NCI-H2081 treated with DMSO at 0.1 percent for 48 hours (cell line): ENCODE data around the gene CDK5R2.

ENCODE experiments used
- DNase-seq: peaks from one replicate; lab custom pipeline; 2025; lab: John Stamatoyannopoulos, UW

The CDK5R2 gene

DNA sequence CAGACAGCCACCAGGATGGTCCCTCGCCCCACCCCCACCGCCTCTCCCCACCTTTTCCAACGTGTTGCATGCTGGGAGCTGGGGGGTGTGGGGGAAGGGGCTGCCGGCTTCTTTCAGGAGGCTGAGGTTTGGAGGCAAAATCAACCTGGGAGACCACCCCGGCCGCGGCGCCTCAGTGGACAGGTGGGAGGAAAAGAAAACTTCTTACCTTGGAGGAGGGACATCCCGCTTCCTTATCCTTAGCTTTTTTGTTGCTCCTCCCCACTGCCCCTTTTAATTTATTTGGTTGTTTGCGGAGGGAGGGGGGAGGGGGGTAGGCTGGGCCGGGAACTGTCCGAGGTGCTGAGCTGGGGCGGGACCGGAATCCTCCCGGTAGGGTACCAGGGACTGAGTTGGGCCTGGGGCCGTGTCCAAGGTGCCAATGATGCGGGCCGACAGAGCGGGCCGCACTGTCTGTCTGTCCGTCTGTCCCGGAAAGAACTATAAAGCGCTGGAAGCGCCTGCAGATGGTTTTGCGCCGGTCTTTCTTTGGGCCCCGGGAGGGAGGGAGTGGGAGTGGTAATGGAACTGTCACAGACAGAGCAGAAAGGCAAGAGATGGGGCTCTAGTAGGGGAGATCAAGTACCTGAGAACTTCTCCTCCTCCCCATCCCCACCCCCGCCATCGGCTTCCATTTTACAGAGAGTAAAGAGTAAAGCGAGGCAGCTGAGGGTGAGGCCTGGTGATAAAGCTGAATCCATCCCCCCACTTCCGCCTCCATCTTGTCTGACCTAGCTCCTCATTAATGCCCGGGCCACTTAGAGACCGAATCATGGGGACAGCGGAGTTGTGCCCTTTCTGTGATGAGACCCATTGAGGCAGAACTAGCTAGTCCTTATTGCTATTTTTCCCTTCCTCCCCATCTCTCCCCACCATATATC, 2.4 kb downstream of the CDK5R2 start:
- no peak for DNase-seq

- DNase-seq, result peak; percentile 91
Observed at GRCh38 chr2:218962859-218963492, 3.5 kb downstream of the CDK5R2 start.

GRCh38 chr2:218963601-218964000, 4.1 kb downstream of the CDK5R2 start:
- no peak for DNase-seq

DNA sequence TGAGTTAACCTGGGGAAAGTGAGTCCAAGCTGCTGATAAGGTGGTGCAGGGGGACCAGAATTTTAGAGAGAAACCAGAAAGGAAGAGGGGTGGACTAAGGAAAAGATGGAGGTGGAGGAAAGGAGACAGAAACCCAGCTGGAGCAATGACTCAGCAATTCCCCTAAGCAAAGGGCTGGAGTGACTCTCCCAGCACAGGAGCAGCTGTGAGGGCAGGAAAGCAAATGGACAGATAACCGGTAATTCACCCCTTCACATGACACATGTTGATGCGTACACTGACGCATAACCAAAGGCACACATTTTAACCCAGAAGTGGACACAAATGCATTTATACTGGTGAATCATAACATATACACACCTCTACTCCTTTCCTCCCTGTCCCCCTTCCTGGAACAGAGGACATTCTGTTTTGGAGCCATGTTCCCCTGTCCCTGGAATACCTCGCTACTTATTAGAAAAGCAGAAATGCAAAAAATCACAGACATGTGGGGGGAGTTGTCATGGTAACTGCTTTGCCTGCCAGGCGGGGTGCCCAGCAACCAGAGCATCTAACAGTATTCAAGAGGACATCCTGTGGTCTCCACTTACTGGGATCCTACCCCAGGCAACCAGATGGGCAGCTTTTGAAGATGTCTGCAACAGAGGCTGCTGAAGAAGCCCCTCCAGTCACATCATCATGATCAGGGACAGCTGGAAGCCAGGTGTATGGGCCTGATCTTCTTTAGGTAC, 4.7 kb downstream of the CDK5R2 start:
- DNase-seq, result no peak

- no peak for DNase-seq
Observed at GRCh38 chr2:218970894-218971293, 11.4 kb downstream of the CDK5R2 start.

DNA sequence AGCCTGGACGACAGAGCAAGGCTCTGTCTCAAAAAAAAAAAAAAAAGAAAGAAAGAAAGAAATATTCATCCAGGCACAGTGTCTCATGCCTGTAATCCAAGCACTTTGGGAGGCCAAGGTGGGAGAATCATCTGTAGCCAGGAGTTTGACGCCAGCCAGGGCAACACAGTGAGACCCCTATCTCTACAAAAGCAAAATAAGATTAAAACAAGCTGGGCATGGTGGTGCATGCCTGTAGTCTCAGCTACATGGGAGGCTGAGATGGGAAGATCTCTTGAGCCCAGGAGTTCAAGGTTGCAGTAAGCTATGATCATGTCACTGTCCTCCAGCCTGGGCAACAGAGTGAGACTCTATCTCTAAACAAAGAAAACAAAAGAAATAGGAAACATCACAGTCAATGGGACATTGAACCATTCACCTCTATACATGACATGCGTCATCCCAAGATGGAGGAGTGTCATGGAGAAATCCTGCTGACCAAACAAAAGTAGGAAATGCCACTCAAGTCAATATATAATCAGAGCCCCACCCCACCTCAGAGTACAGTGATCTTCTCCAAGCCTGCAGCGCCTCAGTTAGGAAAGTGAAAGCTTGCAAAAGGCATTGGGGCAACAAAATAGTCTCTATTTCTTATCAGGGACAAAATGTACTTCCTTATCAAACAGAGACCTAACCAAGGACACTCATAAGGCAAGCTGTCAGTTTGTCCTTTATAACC, 15.8 kb downstream of the CDK5R2 start:
- no peak for DNase-seq

DNA sequence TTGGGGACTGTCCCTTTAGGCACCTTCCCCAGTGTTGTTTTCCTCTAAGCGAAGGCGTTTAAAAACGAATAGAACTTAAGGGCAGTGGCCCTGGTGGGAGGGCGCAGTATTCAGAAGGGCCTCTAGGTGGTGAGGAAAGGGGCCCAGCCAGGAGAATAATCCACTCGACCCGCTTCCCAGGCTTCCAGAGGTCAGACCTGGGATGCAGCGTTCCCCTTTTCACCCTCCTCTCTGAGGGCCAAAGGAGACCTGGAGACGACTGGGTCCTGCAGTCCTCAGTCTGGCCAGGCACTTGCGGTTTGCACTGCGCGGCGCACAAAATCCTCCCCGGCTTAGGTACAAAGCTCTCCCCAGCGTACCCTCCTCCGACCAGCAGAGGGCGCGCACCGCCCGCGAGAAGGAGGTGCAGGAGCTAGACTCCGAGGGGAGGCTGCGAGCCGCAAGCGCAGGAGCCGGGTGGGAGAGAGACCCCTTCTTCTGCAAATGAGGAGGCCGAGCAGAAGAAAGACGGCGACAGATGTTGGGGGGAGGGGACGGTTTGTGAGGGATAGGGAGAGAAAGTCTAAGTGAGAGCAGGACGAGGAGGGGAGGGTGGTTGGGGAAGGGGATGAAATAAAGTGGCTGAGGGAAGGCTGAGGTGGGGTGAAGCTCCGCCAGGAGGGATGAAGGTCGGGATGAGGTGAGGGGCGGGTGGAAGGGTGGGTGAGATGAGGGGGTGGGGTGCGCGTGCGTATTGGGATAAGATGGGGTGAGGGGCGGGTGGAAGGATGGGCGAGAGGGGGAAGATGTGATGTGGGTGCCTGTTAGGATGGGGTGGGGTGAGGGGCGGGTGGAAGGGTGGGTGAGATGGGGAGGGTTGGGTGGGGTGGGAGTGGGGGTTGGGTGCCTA, 20.6 kb downstream of the CDK5R2 start:
- DNase-seq, result peak; percentile 47

GRCh38 chr2:218980735-218981389, 21.4 kb downstream of the CDK5R2 start:
- no peak for DNase-seq

DNA sequence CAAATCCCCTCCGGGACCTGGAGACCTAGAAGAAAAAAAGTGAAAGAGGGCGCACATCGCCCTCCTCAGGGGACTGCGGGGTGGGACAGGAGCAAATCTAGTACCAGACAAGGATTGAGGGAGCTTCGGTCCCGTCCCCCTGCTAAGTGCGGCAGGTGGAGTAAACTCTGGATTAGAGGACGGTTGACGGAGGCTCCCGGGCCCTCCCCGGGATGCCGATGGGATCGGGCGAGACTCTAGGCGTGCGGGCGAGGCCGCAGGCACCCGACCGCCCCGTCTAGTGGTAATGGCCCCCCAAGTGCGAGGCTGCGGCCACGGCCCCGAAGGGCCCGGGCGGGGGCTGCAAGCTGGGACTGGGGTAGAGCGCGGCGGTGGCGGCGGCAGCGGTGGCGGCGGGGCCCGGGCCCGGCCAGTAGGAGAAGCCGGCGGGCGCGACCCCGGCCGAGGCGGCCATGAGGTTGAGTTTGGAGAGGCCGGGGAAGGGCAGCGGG, 22.0 kb downstream of the CDK5R2 start:
- no peak for DNase-seq

DNA sequence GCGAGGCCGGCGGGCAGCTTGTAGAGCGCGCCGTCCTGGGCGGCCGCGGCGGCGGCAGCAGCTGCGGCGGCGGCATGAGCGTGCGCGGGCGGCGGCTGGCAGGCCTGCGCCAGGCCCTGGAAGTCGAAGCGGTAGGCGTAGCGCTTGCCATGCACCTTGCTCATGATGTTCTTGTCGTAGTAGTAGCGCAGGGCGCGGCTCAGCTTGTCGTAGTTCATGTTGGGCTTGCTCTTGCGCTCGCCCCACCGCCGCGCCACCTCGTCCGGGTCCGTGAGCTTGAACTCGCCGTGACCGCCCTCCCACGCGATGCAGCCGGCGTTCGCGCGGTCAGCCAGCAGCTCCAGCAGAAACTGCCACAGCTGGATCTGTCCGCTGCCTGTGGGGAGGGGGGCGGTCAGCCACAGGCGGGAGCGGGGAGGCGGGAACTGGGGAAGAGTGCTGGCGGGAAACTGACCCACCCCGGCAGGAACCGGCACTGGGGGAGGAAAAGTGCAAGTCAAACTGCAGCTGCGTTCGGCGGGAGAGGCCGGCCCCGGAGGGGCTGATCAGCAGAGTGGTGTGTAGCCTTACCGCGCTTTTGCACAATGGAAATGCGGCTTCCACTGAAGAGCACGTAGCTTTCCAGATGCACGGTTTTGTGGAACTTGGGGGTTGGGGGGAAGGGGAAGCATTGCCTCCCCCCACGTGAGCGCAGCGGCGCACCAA, 22.6 kb downstream of the CDK5R2 start:
- no peak for DNase-seq

- no peak for DNase-seq
Observed at GRCh38 chr2:218982586-218983262, 23.3 kb downstream of the CDK5R2 start.

GRCh38 chr2:218983263-218983933, 23.9 kb downstream of the CDK5R2 start:
- no peak for DNase-seq

DNA sequence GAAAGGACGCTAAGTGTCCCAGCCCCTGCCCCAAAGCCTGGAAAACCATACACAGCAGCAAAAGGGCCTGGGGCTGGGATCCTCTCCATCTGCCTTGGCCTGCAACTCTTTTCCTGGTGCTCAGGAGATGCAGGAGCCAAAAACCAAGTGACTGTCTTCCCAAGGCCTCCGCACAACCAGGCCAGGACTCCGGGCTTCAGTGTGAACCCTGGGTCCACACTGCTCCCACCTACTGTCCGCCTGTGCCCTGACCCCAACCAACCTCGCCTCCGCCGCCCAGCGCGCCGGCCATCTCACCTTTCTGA, 24.4 kb downstream of the CDK5R2 start:
- no peak for DNase-seq

- no peak for DNase-seq
Observed at GRCh38 chr2:218984239-218985020, 25.0 kb downstream of the CDK5R2 start.

GRCh38 chr2:218985021-218985324, 25.5 kb downstream of the CDK5R2 start, which contains the start of gene FEV:
Gene FEV, minus strand, starts transcription at chr2:218985184. Its CDS starts 109 bp downstream, at chr2:218985075.
- DNase-seq, result no peak

DNA sequence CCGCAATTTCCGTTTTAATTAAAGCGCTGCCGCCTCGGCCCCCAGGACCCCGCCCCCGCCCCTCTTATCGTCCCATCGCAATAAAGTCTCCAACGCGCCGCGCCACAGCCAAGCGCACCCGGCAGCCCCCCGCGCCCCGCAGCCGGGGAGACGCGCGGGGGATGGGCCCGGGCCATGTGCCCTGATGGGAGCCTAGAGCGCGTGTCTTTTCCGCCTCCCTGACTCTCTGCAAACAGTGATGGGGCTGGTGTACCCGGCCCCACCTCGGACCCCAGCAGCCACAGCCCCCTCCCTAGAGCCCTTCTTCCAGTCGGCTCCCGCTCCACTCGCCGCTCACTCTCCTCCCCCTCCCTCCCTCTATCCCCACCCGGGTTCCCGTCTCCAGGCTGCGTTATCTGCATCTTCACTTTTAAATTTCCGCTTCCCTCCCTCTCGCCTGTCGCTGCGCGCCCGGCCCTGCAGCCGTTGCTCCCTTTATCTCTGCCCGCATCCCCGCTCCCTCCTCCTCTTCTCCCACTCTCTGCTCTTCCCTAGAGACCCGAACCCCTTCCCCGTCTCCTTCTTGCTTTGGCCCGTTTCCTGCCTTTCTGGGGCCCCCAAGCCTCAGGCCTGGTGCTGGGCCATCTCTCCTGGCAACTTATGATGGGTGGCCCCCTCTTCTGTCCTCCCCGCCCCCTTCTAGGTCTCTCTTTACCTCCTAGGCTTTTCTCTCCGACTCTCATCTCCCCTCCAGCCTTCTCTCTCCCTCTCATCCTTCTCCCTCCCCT, 26.0 kb downstream of the CDK5R2 start:
- DNase-seq, result no peak

DNA sequence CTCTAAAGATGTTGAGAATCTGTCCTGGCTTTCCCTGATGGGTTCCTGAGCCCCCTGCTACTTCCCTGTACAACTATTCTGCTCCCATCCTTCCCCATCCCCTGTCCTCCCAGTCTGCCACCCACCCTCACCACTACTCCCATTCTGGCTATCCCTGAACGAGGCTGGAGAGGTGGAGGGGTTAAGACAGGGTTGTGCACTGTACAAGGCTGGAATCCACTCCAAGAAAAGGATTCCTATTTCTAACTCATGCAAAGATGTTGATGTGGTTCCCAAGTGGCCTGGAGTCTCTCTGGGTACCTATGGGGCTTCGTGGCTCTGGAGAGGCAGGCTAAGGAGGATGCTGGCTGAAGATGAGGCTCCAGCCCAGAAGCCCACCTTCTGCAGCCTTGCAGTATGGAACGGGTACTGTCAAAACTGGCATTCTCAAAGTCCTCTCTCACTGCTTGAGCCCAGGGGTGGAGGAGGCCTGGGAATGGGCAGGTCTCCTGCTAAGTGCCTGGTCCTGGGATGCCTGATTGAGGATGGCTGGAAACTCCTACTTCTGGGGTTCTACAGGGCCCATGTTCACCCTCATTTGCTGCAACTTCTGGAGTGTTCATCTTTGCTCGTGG, 26.8 kb downstream of the CDK5R2 start:
- no peak for DNase-seq
